ENCODE results near the gene KLHDC2. TPM values are rescaled to one million over a fixed set of nuclear protein-coding genes. Genes with fewer than 3 reads are reported as not detected.

Gene KLHDC2
- total and polyA plus RNA-seq, 2 of the 8 experiments (the other 6 are each of a cell fraction or from before 2014, with no cell fraction given): 32.9 to 43.4 TPM

- TF ChIP-seq SUZ12 (IDR thresholded peaks at IDR 0.05; ENCODE audit: low read length) (no peak), CHD7 (IDR thresholded peaks at IDR 0.05; ENCODE audit: insufficient replicate concordance, low read length) (no peak), MAFK (IDR thresholded peaks at IDR 0.05; ENCODE audit: low read depth, low read length) (no peak), KDM1A (IDR thresholded peaks at IDR 0.05; ENCODE audit: borderline replicate concordance, low read length) (no peak), SIN3A (conservative IDR thresholded peaks at IDR 0.05 in 1 of 2, IDR thresholded peaks at IDR 0.05 in 1 of 2; ENCODE audit: low read depth in 1 of 2, low read length in 2 of 2) (no peak; a peak in 2 of 4 replicates), HDAC2 (IDR thresholded peaks at IDR 0.05; ENCODE audit: borderline replicate concordance in 1 of 2, low read depth in 2 of 2, low read length in 2 of 2) (no peak), USF2 (IDR thresholded peaks at IDR 0.05; ENCODE audit: low read length) (no peak), BACH1 (IDR thresholded peaks at IDR 0.05; ENCODE audit: low read length) (no peak)
Observed at GRCh38 chr14:49767571-49768300, at the start of gene KLHDC2 (continued).

Data from H1 (cell line).